Panc1 (cell line): ENCODE data around the gene CD2BP2.

ENCODE experiments used
- POLR2AphosphoS5 ChIP-seq: IDR thresholded peaks from 2 replicates; pipeline ENCODE4 v1.6.1; 2012; ENCODE audit warnings: mild to moderate bottlenecking, low read depth, low read length, moderate library complexity
- SIN3A ChIP-seq: IDR thresholded peaks from 2 replicates; pipeline ENCODE4 v1.6.1; 2012; ENCODE audit warnings: low read depth, mild to moderate bottlenecking, low read length, moderate library complexity, borderline replicate concordance; ENCODE audit not compliant: insufficient read depth
- TF ChIP-seq, protein P1 (sequence below): fragments of 450-650 bp; IDR thresholded peaks from 2 replicates; pipeline ENCODE4 v1.5.1; 2017; ENCODE audit warnings: mild to moderate bottlenecking

DNA sequence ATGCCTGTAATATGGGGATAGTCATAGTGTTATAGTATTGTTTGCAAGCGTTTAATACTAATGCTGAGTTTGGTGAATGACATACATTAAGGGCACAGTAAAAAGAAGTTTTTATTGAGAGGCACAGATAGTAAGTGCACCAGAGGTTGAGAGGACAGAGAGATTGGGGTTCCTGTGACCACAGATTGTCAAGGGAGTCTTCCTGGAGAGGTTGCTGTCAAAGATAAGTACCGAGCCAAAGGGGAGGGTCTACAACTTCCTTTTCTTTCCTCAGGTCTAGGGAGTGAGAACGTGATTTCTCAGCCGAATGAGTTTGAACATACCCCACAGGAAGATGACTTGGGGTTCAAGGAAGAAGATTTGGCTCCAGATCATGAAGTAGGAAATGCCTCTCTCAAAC lies 41.9 kb upstream of the CD2BP2 start:
- TF ChIP-seq, protein P1, sequence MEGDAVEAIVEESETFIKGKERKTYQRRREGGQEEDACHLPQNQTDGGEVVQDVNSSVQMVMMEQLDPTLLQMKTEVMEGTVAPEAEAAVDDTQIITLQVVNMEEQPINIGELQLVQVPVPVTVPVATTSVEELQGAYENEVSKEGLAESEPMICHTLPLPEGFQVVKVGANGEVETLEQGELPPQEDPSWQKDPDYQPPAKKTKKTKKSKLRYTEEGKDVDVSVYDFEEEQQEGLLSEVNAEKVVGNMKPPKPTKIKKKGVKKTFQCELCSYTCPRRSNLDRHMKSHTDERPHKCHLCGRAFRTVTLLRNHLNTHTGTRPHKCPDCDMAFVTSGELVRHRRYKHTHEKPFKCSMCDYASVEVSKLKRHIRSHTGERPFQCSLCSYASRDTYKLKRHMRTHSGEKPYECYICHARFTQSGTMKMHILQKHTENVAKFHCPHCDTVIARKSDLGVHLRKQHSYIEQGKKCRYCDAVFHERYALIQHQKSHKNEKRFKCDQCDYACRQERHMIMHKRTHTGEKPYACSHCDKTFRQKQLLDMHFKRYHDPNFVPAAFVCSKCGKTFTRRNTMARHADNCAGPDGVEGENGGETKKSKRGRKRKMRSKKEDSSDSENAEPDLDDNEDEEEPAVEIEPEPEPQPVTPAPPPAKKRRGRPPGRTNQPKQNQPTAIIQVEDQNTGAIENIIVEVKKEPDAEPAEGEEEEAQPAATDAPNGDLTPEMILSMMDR, result no peak
- TF ChIP-seq POLR2AphosphoS5 (no peak), SIN3A (no peak)
